Measurements from ENCODE around the gene REEP6.
"Not testable (repeated sequence)": the region's sequence is repeated elsewhere in the genome, so short reads cannot be mapped to it uniquely, and the experiment has no call there.

Gene REEP6

GRCh38 chr19:1490311-1491113 lies 469 bp upstream of the REEP6 start, which contains the start of gene PCSK4:
Gene PCSK4, minus strand, starts transcription at chr19:1490350. Its CDS starts 4 bp downstream, at chr19:1490346.
- peak; percentile 96 for DNase-seq (ENCODE audit: low read depth)

- no peak for DNase-seq (ENCODE audit: low read depth)
Observed at GRCh38 chr19:1491849-1492170, 829 bp downstream of the REEP6 start.

GRCh38 chr19:1492474-1493006 lies 1.6 kb downstream of the REEP6 start:
- no peak for DNase-seq (ENCODE audit: low read depth)

GRCh38 chr19:1494115-1494815 lies 3.3 kb downstream of the REEP6 start:
- no peak for DNase-seq (ENCODE audit: low read depth)

- DNase-seq (ENCODE audit: low read depth), result no peak
Observed at GRCh38 chr19:1495051-1495798, 4.2 kb downstream of the REEP6 start.

GRCh38 chr19:1495799-1496713 lies 5.1 kb downstream of the REEP6 start:
- no peak for DNase-seq (ENCODE audit: low read depth)

GRCh38 chr19:1496714-1497577 lies 6.0 kb downstream of the REEP6 start:
- no peak for DNase-seq (ENCODE audit: low read depth)

GRCh38 chr19:1497578-1498235 lies 6.7 kb downstream of the REEP6 start:
- DNase-seq (ENCODE audit: low read depth), result no peak

GRCh38 chr19:1499231-1499630 lies 8.2 kb downstream of the REEP6 start:
- DNase-seq (ENCODE audit: low read depth), result not testable (repeated sequence)

- no peak for DNase-seq (ENCODE audit: low read depth)
Observed at GRCh38 chr19:1501200-1501595, 10.2 kb downstream of the REEP6 start.

GRCh38 chr19:1502433-1503088 lies 11.6 kb downstream of the REEP6 start:
- DNase-seq (ENCODE audit: low read depth), result no peak

GRCh38 chr19:1503089-1503924 lies 12.3 kb downstream of the REEP6 start:
- peak; percentile 76 for DNase-seq (ENCODE audit: low read depth)

- DNase-seq (ENCODE audit: low read depth), result no peak
Observed at GRCh38 chr19:1503925-1504773, 13.2 kb downstream of the REEP6 start.

- no peak for DNase-seq (ENCODE audit: low read depth)
Observed at GRCh38 chr19:1505012-1505411, 14.0 kb downstream of the REEP6 start.

- DNase-seq (ENCODE audit: low read depth), result no peak
Observed at GRCh38 chr19:1505991-1506881, 15.3 kb downstream of the REEP6 start.

GRCh38 chr19:1507192-1507660 lies 16.2 kb downstream of the REEP6 start:
- no peak for DNase-seq (ENCODE audit: low read depth)
